HL-60 (cell line): ENCODE measurements around the gene COG2.

Source experiments
- DNase-seq, 2 experiments: peaks; one replicate each; pipeline ENCODE4 v3.0.0-alpha.2; 2010 to 2020; ENCODE audit warnings: low read depth in 1 of 2, low spot score in 1 of 2
- H3K27ac ChIP-seq: fragments of 250-450 bp; sonication (Bioruptor Pico); replicated peaks from 2 replicates; pipeline ENCODE4 v1.5.1; 2020; ENCODE audit warnings: mild to moderate bottlenecking, moderate library complexity
- H3K27me3 ChIP-seq: fragments of 250-450 bp; sonication (Bioruptor Pico); 2 replicates; pipeline ENCODE4 v1.5.1; 2021; ENCODE audit warnings: mild to moderate bottlenecking, moderate library complexity; ENCODE audit not compliant: insufficient read depth, poor library complexity, severe bottlenecking
- H3K4me3 ChIP-seq: replicated peaks from 2 replicates; pipeline ENCODE4 v1.5.1; 2011; ENCODE audit warnings: mild to moderate bottlenecking, control low read depth, low read length; ENCODE audit not compliant: insufficient read depth
- CTCF ChIP-seq: IDR thresholded peaks from one replicate; pipeline ENCODE4 v1.5.1; 2011; ENCODE audit warnings: low read length, control low read depth, inconsistent platforms; ENCODE audit not compliant: insufficient read depth
- GABPA ChIP-seq: IDR thresholded peaks from 2 replicates; pipeline ENCODE4 v1.6.1; 2012; ENCODE audit warnings: low read depth
- POLR2AphosphoS5 ChIP-seq: IDR thresholded peaks from 2 replicates; pipeline ENCODE4 v1.6.1; 2012; ENCODE audit warnings: low read depth
- REST ChIP-seq: IDR thresholded peaks from 2 replicates; pipeline ENCODE4 v1.6.1; 2012; ENCODE audit warnings: low read depth; ENCODE audit not compliant: insufficient replicate concordance
- SPI1 ChIP-seq: IDR thresholded peaks from 2 replicates; pipeline ENCODE4 v1.6.1; 2012; ENCODE audit warnings: low read depth, mild to moderate bottlenecking, borderline replicate concordance
- long read RNA-seq: library from polyadenylated mRNA; unstranded; transcript quantifications from one replicate; pipeline ENCODE4 v2.0.0, GENCODE V29; 2020

The COG2 gene
- long read RNA-seq, transcript COG2-201 (18 exons, 2,843 nt) = minor isoform, 19 of 356 reads
- long read RNA-seq, transcript COG2-202 (18 exons, 2,921 nt) = major isoform, 298 of 356 reads
- long read RNA-seq, partial matches to known transcripts = 11 of 356 reads
- long read RNA-seq, other reads (novel, unspliced or antisense) = 25 of 356 reads

- TF ChIP-seq REST (peak; percentile 47), GABPA (0 out of 2 replicates have a peak, but pooled peaks have one; percentile 9), CTCF (peak; percentile 82), SPI1 (peak; percentile 72), POLR2AphosphoS5 (peak; percentile 91)
- Histone ChIP-seq H3K27me3 (no peaks in the 10 kb centered on the region), H3K27ac (peak within 1 kb of the TSS; percentile 90), H3K4me3 (peak within 1 kb of the TSS; percentile 77)
- peak; percentile 89 to 93 for DNase-seq
These were observed at the start of gene COG2 for GRCh38 chr1:230642263-230642959. Gene COG2, plus strand, starts transcription at chr1:230642481. Its CDS starts 126 bp downstream, at chr1:230642607.

GRCh38 chr1:230592848-230593414 is 49.4 kb upstream of the COG2 start:
- TF ChIP-seq SPI1 = no peak
- TF ChIP-seq GABPA = no peak
- no peak for TF ChIP-seq POLR2AphosphoS5
- no peak for TF ChIP-seq CTCF
- no peak for TF ChIP-seq REST
- Histone ChIP-seq H3K27me3 (no peaks in the 10 kb centered on the region), H3K27ac (no peak overlapping the region), H3K4me3 (no peak overlapping the region)
- no peak for DNase-seq

- TF ChIP-seq POLR2AphosphoS5 (no peak), GABPA (no peak), CTCF (no peak), SPI1 (no peak), REST (no peak)
- no peak overlapping the region for H3K4me3 ChIP-seq
- H3K27me3 ChIP-seq = no peaks in the 10 kb centered on the region
- no peak overlapping the region for H3K27ac ChIP-seq
- no peak for DNase-seq
These were observed 48.0 kb upstream of the COG2 start for GRCh38 chr1:230594214-230594773.
